IMR-90 (cell line): ENCODE measurements around the gene APMAP.

Experiments
- BHLHE40 ChIP-seq: fragments of 150-350 bp; IDR thresholded peaks from 2 replicates; pipeline ENCODE4 v1.6.1; 2016; ENCODE audit warnings: mild to moderate bottlenecking, low read depth, low read length
- CEBPB ChIP-seq: IDR thresholded peaks from 2 replicates; pipeline ENCODE4 v1.6.1; 2012; ENCODE audit warnings: low read depth, low read length, improper control_type of control experiment
- CHD1 ChIP-seq: IDR thresholded peaks from 2 replicates; pipeline ENCODE4 v1.6.1; 2012; ENCODE audit warnings: low read depth, low read length, improper control_type of control experiment
- MAZ ChIP-seq: IDR thresholded peaks from 2 replicates; pipeline ENCODE4 v1.6.1; 2012; ENCODE audit warnings: low read depth, mild to moderate bottlenecking, low read length, improper control_type of control experiment, moderate library complexity, borderline replicate concordance
- MXI1 ChIP-seq: IDR thresholded peaks from 2 replicates; pipeline ENCODE4 v1.6.1; 2012; ENCODE audit warnings: low read depth, mild to moderate bottlenecking, low read length, moderate library complexity, borderline replicate concordance
- POLR2A ChIP-seq: IDR thresholded peaks from 2 replicates; pipeline ENCODE4 v1.6.1; 2012; ENCODE audit warnings: mild to moderate bottlenecking, low read depth, low read length
- RAD21 ChIP-seq: IDR thresholded peaks from 2 replicates; pipeline ENCODE4 v1.6.1; 2012; ENCODE audit warnings: low read length, improper control_type of control experiment
- SMC3 ChIP-seq: fragments of 150-350 bp; IDR thresholded peaks from 2 replicates; pipeline ENCODE4 v1.6.1; 2016; ENCODE audit warnings: low read depth, mild to moderate bottlenecking, antibody characterized with exemption, low read length, moderate library complexity
- TF ChIP-seq, protein P1 (sequence below): conservative IDR thresholded peaks from 2 replicates; pipeline ENCODE4 v1.5.1; 2012; ENCODE audit warnings: mild to moderate bottlenecking, low read depth, low read length, improper control_type of control experiment
- TF ChIP-seq, protein P2 (sequence below): fragments of 150-350 bp; IDR thresholded peaks from 2 replicates; pipeline ENCODE4 v1.6.1; 2016; ENCODE audit warnings: low read depth, mild to moderate bottlenecking, low read length, moderate library complexity, borderline replicate concordance
- TF ChIP-seq, protein P3 (sequence below): fragments of 150-350 bp; IDR thresholded peaks from 2 replicates; pipeline ENCODE4 v1.6.1; 2017; ENCODE audit warnings: mild to moderate bottlenecking, antibody characterized with exemption, low read length, low read depth

DNA sequence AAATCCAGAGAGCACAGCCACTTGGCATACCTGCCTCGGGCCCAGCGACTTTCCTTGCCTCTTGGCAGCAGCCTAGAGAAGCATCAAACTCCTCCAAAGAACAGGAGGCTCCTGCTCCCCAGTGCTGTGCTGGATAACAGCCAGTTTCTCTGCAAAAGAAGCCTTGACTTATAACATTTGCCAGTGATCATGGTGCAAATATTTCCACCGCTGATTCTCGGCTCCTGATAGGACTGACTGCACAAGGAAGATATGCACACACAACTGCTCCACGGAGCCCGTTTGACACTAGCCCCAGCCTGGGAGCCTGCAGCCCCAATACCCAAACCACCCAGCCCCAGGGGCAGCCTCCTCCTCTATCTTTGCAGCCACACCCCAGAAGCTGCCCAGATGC lies 47.9 kb upstream of the APMAP start:
- TF ChIP-seq, protein P1, sequence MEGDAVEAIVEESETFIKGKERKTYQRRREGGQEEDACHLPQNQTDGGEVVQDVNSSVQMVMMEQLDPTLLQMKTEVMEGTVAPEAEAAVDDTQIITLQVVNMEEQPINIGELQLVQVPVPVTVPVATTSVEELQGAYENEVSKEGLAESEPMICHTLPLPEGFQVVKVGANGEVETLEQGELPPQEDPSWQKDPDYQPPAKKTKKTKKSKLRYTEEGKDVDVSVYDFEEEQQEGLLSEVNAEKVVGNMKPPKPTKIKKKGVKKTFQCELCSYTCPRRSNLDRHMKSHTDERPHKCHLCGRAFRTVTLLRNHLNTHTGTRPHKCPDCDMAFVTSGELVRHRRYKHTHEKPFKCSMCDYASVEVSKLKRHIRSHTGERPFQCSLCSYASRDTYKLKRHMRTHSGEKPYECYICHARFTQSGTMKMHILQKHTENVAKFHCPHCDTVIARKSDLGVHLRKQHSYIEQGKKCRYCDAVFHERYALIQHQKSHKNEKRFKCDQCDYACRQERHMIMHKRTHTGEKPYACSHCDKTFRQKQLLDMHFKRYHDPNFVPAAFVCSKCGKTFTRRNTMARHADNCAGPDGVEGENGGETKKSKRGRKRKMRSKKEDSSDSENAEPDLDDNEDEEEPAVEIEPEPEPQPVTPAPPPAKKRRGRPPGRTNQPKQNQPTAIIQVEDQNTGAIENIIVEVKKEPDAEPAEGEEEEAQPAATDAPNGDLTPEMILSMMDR = no peak
- TF ChIP-seq, protein P2, sequence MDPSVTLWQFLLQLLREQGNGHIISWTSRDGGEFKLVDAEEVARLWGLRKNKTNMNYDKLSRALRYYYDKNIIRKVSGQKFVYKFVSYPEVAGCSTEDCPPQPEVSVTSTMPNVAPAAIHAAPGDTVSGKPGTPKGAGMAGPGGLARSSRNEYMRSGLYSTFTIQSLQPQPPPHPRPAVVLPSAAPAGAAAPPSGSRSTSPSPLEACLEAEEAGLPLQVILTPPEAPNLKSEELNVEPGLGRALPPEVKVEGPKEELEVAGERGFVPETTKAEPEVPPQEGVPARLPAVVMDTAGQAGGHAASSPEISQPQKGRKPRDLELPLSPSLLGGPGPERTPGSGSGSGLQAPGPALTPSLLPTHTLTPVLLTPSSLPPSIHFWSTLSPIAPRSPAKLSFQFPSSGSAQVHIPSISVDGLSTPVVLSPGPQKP = no peak
- TF ChIP-seq CHD1 (no peak), SMC3 (no peak), POLR2A (no peak), CEBPB (no peak), RAD21 (no peak), MAZ (no peak), MXI1 (no peak), BHLHE40 (no peak)
- TF ChIP-seq, protein P3, sequence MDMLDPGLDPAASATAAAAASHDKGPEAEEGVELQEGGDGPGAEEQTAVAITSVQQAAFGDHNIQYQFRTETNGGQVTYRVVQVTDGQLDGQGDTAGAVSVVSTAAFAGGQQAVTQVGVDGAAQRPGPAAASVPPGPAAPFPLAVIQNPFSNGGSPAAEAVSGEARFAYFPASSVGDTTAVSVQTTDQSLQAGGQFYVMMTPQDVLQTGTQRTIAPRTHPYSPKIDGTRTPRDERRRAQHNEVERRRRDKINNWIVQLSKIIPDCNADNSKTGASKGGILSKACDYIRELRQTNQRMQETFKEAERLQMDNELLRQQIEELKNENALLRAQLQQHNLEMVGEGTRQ = no peak
